M059J (cell line): ENCODE results near the gene CNP. TPM values are rescaled to one million over a fixed set of nuclear protein-coding genes. Genes with fewer than 3 reads are reported as not detected.
"Not testable (repeated sequence)": the region's sequence is repeated elsewhere in the genome, so short reads cannot be mapped to it uniquely, and the experiment has no call there.

Experiments
- DNase-seq: peaks from one replicate; pipeline ENCODE4 v3.0.0-alpha.2; 2012; ENCODE audit warnings: low read depth
- total RNA-seq: library from RNA; depleted of rRNA; stranded (reverse); fragments of >200 nt; shearing (Covaris generic); gene quantifications from 2 replicates; pipeline ENCODE4 v1.2.3, GENCODE V29; 2014; rRNA removed

CNP gene
- 65.8 and 108 TPM in 2 replicates for total RNA-seq

DNA sequence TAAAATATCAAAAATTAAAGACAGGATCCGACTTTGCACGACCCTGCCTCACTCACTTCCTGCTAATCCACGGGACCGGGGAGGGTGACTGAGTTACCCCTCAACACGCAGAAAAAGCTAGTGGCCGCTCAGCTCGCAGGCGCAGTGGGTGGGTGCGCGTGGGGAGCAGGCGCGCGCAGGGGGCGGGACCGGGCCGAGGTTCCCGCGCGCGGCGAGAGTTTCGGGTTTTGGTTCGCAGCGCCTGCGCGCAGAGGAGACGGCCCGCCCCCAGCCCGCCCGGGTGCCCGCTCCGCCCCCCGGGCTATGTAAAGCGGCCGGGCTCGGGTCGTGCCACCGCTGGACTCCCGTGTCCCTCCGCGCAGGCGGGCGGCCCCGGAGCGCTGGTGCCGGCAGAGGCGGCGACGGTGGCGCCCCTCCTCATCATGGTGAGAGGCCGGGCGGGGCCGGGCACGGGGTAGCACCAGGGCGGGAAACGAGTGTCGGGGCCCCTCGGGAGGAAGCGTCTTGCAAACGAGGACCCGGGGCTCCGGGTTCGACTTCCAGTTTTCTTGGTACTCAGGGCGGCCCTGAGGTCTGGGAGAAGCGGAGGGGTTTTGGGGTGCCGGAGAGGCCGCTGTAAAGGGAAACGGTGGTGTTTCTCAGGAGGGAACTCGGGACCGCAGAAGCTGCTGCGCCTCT lies at the start of gene CNP:
TSS of gene CNP (plus strand) at position 333 of the 678 bp plus-strand sequence. CDS start at position 423, 90 bp downstream.
- DNase-seq: peak; percentile 86

GRCh38 chr17:41917192-41917591 lies 49.4 kb upstream of the CNP start:
- peak; percentile 53 for DNase-seq

GRCh38 chr17:41917679-41918313 lies 48.8 kb upstream of the CNP start:
- DNase-seq: peak; percentile 32

DNA sequence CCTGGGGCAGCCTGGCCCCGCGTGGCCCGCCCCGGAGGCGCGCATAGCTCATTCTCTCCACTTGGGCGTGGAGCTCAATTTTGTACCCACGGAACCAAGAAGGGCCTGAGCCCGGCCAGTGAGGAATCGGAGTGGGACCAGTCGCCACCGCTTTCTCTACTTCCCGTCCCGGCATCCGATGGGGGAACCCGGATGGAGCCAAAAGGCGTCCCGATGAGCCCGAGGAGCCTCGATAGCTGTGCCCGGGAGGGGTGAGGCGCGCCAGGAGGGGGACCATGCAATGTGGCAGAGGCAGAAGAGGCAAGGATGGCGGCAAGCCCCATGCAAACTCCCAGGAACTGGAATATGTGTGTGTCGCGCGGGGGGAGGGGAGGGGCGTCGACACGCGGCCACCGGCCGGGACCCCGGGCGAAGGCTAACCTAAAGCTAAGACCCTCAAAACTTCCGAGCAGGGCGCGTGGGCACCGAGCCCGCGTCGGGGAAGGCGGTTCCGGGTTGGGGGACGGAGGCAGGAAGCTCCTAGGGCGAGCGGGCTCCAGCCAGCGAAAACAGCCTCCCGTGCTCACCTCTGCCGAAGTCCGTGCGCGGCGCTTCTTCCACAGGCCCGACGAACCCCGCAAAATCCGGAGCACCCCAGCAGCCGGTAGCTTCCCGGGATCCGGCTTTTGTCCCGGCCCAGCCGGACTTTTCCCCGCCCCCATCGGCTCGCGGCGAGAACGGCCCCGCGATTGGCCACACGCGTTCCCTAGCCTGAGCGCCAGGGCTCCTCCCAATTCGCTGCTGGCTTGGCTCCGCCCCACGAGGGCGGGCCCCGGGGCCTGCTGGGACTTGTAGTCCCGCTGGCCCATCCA lies 48.1 kb upstream of the CNP start, which contains the start of gene ACLY:
TSS of gene ACLY (minus strand) at position 638 of the 851 bp plus-strand sequence. CDS start 5,078 bp downstream, outside the sequence.
- peak; percentile 96 for DNase-seq

DNA sequence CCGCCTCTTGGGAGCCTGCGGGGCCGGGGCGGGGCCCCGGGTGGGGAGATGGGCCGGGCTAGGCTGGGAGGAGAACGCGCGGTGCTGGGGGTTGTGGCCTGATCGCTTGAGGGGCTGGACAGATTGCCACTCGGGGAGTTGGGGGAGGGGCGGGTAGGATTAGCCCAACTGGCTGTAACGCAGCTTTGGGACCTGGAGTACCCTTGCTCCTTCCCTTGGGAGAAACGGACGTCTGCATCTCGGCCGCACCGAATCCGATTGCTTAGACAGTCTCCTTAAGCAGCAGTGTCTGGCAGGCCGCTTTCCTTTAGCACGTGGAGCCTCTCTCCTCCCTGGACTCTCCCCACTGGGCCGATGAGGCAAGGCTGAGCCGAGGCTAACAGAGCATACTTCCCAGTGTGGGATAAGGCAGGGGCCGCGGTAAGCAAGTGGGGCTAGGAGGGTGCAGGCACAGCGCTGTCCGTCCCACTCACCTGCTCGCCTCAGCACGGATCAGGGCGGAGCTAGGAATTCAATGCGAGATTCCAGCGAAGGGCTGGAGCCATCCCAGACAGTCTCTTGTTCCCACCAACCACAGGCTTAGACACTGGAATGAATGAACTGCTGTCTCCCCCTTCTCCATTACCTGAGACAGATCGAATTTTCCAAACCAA lies 47.3 kb upstream of the CNP start:
- no peak for DNase-seq

GRCh38 chr17:41919840-41920579 lies 46.6 kb upstream of the CNP start:
- DNase-seq: no peak

GRCh38 chr17:41920580-41920955 lies 46.0 kb upstream of the CNP start:
- DNase-seq: no peak

GRCh38 chr17:41925991-41926590 lies 40.5 kb upstream of the CNP start:
- no peak for DNase-seq

- no peak for DNase-seq
Observed at GRCh38 chr17:41928693-41929251, 37.8 kb upstream of the CNP start.

DNA sequence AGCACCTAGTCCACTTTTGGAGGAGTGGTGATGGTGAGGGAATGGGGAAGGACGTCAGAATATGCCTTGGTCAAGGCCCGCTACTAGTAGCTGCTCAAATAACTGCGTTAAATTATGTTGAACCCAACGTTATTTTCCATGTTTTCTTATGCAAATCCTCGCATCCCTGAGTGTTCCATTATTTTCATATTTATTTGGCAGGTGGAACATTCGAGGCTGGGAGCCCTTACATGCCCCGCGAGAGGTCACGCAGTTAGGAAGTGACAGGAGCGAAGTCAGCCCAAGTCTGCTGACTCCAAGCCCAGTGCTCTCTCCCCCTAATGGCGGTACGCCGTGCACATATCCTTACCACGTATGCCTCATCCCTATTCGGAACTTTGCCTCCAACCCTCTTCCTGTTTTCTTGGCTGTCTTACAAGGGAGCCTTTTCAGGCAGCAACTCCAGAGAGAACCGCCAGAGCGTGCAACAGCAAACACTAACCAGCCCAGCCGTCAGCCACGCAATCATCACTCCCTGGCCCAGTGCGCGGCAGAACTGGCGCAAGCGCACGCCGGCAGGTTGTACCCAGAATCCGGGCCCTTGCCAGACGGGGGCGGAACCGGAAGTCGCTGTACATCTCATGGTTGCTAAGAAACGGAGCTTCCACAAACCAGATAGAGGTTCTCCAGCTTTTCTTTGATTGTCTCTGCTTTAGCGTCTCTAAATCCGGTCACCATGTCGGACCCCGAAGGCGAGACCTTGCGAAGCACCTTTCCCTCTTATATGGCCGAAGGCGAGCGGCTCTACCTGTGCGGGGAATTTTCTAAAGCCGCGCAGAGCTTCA lies 36.4 kb upstream of the CNP start, which contains the start of gene ODAD4:
TSS of gene ODAD4 (plus strand) at position 609 of the 824 bp plus-strand sequence. CDS start at position 716, 107 bp downstream.
- peak; percentile 97 for DNase-seq

DNA sequence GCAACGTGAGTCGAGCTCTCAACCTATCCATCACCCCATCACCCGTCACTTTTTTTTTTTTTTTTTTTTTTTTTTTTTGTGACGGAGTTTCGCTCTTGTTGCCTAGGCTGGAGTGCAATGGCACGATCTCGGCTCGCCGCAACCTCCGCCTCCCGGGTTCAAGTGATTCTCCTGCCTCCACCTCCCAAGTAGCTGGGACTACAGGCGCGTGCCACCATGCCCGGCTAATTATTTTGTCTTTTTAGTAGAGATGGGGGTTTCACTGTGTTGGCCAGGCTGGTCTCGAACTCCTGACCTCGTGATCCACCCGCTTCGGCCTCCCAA lies 35.8 kb upstream of the CNP start:
- not testable (repeated sequence) for DNase-seq

DNA sequence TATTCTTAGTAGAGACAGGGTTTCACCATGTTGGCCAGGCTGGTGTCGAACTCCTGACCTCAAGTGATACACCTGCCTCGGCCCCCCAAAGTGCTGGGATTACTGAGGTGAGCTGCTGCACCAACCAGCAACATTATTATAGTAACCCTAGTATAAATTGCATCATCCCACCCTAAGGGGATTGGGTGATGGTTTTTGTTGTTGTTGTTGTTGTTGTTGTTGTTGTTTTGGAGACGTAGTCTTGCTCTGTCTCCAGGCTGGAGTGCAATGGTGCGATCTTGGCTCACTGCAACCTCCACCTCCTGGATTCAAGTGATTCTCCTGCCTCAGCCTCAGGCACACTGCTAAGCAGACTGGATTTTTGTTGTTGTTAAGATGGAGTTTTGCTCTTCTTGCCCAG lies 34.9 kb upstream of the CNP start:
- not testable (repeated sequence) for DNase-seq

GRCh38 chr17:41932816-41933389 lies 33.7 kb upstream of the CNP start:
- no peak for DNase-seq

GRCh38 chr17:41935641-41936040 lies 31.0 kb upstream of the CNP start:
- DNase-seq: no peak

- DNase-seq: no peak
Observed at GRCh38 chr17:41937970-41938954, 28.3 kb upstream of the CNP start.

- DNase-seq: no peak
Observed at GRCh38 chr17:41939044-41939692, 27.4 kb upstream of the CNP start.

GRCh38 chr17:41939693-41940090 lies 26.9 kb upstream of the CNP start:
- no peak for DNase-seq
